GM19240 (cell line): Measurements from ENCODE around the gene ROR2.
"Not testable (repeated sequence)": the region's sequence is repeated elsewhere in the genome, so short reads cannot be mapped to it uniquely, and the experiment has no call there.

Source experiments
- DNase-seq: peaks from one replicate; pipeline ENCODE4 v3.0.0; 2011; ENCODE audit warnings: low spot score; ENCODE audit not compliant: insufficient read length

ROR2 gene

GRCh38 chr9:91583161-91583875, 366.7 kb downstream of the ROR2 start:
- no peak for DNase-seq

- DNase-seq = no peak
Observed at GRCh38 chr9:91582181-91582580, 367.8 kb downstream of the ROR2 start.

GRCh38 chr9:91580136-91580535, 369.9 kb downstream of the ROR2 start:
- DNase-seq = no peak

GRCh38 chr9:91578911-91579310, 371.1 kb downstream of the ROR2 start:
- no peak for DNase-seq

- no peak for DNase-seq
Observed at GRCh38 chr9:91577633-91578061, 372.4 kb downstream of the ROR2 start.

- DNase-seq = no peak
Observed at GRCh38 chr9:91572811-91573210, 377.2 kb downstream of the ROR2 start.

- DNase-seq = no peak
Observed at GRCh38 chr9:91572044-91572443, 378.0 kb downstream of the ROR2 start.

GRCh38 chr9:91571036-91571435, 379.0 kb downstream of the ROR2 start:
- no peak for DNase-seq

GRCh38 chr9:91567642-91568274, 382.3 kb downstream of the ROR2 start:
- DNase-seq = no peak

- DNase-seq = no peak
Observed at GRCh38 chr9:91564081-91564670, 385.9 kb downstream of the ROR2 start.

- DNase-seq = no peak
Observed at GRCh38 chr9:91562416-91562815, 387.6 kb downstream of the ROR2 start.

- no peak for DNase-seq
Observed at GRCh38 chr9:91560301-91560700, 389.7 kb downstream of the ROR2 start.

- no peak for DNase-seq
Observed at GRCh38 chr9:91558879-91559278, 391.1 kb downstream of the ROR2 start.

- DNase-seq = no peak
Observed at GRCh38 chr9:91558395-91558794, 391.6 kb downstream of the ROR2 start.

- no peak for DNase-seq
Observed at GRCh38 chr9:91557327-91557726, 392.7 kb downstream of the ROR2 start.

GRCh38 chr9:91555132-91555531, 394.9 kb downstream of the ROR2 start:
- no peak for DNase-seq

- no peak for DNase-seq
Observed at GRCh38 chr9:91549177-91549576, 400.9 kb downstream of the ROR2 start.

GRCh38 chr9:91547081-91547480, 402.9 kb downstream of the ROR2 start:
- no peak for DNase-seq

- no peak for DNase-seq
Observed at GRCh38 chr9:91546574-91546973, 403.5 kb downstream of the ROR2 start.

GRCh38 chr9:91541734-91542133, 408.3 kb downstream of the ROR2 start:
- DNase-seq = no peak

- not testable (repeated sequence) for DNase-seq
Observed at GRCh38 chr9:91540506-91540905, 409.5 kb downstream of the ROR2 start.

GRCh38 chr9:91536211-91536691, 413.8 kb downstream of the ROR2 start:
- no peak for DNase-seq

GRCh38 chr9:91534374-91534773, 415.7 kb downstream of the ROR2 start:
- DNase-seq = no peak
